Measurements from ENCODE around the gene VPS25.

- no peak for TF ChIP-seq CTCF (conservative IDR thresholded peaks at IDR 0.05)
- TF ChIP-seq ZFX (IDR thresholded peaks at IDR 0.05): no peak
Observed at GRCh38 chr17:42773290-42774035, at the start of gene VPS25.
